ENCODE results near the gene WDR27.

DNA sequence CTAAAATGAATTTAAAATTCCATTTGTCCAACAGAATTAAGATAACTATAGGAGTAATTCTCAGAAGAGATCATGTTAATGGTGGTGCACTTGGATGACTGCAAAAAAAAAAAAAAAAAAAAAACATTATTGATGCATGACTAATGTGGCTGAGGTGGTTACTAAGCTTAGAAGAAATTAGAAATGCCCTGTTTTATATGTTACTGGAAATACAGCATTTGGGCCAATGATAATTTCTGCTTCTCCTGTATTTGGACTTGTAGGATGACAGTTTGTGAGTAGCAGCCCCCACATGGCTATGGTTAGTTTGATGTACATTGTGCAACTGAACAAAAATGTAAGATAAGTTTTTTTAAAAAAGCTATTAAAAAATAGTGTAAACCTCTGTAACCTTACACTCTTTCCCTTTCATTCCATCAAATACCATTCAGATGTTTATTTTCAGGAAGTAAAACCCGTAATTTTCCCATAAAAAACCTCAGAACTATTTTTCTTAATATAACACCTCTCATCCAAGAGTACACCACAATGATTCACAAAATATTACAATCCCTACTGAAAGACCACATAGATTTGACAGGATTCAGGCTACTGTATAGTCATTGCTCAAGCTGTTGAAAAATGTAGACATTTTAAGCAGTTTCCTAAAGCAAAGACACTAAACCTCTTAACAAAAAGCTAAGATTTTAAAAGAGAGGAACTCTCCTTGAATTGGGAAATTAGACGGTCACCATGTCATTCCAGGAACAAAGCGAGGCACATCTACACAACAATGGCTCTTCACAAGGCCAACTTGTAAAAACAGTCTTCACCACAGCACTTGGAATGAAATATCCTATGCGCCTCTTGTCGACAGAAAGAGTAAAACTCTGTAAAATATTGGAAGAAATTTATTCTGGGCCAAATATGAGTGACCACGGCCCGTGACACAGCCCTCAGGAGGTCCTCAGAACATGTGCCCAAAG, 83.0 kb downstream of the WDR27 start:
- TF ChIP-seq, protein P1, sequence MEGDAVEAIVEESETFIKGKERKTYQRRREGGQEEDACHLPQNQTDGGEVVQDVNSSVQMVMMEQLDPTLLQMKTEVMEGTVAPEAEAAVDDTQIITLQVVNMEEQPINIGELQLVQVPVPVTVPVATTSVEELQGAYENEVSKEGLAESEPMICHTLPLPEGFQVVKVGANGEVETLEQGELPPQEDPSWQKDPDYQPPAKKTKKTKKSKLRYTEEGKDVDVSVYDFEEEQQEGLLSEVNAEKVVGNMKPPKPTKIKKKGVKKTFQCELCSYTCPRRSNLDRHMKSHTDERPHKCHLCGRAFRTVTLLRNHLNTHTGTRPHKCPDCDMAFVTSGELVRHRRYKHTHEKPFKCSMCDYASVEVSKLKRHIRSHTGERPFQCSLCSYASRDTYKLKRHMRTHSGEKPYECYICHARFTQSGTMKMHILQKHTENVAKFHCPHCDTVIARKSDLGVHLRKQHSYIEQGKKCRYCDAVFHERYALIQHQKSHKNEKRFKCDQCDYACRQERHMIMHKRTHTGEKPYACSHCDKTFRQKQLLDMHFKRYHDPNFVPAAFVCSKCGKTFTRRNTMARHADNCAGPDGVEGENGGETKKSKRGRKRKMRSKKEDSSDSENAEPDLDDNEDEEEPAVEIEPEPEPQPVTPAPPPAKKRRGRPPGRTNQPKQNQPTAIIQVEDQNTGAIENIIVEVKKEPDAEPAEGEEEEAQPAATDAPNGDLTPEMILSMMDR (IDR thresholded peaks at IDR 0.05) = no peak
- TF ChIP-seq POLR2A (IDR thresholded peaks at IDR 0.05) = no peak
